NCI-H2196 treated with DMSO at 0.1 percent for 48 hours (cell line): ENCODE measurements around the gene FAM200A.
"Not testable (repeated sequence)": the region's sequence is repeated elsewhere in the genome, so short reads cannot be mapped to it uniquely, and the experiment has no call there.

Experiments
- DNase-seq: peaks from one replicate; lab custom pipeline; 2025; ENCODE audit not compliant: unreplicated experiment; lab: John Stamatoyannopoulos, UW

Gene FAM200A

DNA sequence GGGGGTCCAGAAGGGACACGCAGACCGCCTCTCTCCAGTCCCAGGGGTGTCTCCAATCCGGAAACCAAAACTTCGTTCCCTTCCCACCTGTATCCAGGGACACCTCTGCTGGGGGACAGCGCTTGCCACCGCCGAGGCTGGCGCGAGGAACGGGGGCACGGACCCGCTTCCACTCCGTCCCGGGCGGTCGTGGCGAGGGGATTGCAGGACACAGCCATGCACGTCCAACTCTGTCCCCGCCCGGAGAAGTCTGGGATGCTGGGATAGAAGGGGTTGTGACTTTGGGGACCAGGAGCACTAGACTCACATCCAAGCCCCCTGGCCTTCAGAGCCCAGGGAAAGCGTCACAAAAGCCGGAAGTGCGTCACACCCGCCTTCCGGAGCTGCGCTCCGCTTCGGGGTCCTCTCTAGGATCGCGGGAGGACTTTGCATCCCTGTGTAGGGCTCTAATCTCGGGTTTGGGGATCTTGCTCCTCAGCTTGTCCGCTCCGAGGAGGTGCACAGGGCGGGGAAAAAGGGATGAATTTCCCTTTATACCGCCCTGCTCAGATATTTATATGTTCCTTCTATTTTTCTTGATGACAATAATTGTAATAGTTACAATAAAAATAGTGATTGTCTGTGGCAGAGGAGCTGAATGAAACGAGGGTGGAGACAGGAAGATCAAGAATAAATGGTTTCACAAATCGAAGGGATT, at the start of gene FAM200A:
TSS of gene FAM200A (minus strand) at position 348 of the 697 bp plus-strand sequence. CDS start 3,707 bp downstream, outside the sequence.
- peak; percentile 74 for DNase-seq

DNA sequence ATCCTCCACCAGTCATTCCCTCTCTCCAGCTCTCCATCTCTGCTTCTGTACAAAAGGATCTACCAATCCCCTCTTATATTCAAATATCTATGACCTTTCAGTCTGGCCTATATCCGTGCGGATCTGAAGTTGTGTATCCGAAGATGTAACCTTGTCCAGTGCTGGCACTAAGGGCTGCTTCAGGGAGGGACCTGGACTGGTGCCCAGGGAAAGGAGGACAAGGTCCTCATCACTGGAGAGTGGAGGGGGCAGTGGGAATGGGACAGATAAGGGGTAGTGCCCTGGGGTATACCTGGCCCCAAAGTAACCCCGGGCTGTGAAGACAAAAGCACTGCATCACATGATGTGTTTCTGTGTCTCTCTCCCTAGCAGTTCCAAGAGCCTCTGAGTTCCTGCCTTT, 47.9 kb upstream of the FAM200A start:
- no peak for DNase-seq

DNA sequence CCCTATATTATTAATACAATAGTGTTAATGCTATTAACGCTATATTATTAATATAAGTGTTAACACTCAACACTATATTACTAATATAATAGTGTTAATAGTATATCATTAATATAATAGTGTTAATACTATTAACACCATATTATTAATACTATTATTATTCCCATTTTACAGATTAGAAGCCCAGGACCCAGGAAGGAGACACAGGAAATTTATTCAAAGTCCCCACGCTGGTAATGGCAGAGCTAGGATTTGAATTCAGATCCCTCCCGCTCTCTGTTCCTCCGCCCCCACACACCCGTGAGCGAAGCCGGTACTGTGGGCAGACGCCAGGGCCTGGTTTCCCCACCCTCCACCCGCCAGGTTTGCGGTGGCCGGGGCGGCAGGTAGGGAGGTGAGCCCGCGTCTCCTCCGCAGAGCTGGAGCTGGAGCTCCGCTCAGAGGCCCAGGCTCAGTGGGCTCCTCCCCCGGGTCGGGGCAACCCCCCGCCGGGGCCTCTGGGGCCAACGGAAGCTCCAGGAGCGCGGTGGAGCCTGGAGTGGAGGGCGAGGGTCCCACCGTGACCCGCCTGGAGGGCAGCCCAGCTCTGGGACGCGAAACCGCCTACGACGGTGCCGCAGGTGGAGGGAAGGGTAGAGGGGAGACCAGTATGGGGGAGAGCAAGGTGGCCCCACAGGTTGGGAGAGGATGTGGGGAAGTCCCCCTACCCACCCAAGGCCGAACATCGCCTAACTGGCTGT, 46.0 kb upstream of the FAM200A start, which contains the start of gene TMEM225B:
TSS of gene TMEM225B (plus strand) at position 506 of the 740 bp plus-strand sequence. CDS start 6,122 bp downstream, outside the sequence.
- DNase-seq = no peak

DNA sequence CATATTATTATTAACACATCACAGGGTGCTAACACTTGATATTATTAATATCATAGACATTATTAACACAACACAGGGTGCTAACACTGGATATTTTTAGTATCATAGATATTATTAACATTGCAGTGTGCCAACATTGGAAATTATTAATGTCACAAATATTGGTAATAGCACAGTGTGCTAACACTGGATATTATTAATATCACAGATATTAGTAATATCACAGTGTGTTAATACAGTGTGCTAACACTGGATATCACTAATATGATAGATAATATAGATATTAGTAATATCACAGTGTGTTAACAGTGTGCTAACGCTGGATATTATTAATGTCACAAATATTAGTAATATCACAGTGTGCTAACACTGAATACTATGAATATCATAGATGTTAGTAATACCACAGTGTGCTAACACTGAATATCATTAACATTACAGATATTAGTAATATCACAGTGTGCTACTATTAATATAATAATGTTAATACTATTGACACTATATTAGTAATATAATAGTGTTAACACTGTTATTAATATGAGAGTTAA, 44.6 kb upstream of the FAM200A start:
- no peak for DNase-seq

DNA sequence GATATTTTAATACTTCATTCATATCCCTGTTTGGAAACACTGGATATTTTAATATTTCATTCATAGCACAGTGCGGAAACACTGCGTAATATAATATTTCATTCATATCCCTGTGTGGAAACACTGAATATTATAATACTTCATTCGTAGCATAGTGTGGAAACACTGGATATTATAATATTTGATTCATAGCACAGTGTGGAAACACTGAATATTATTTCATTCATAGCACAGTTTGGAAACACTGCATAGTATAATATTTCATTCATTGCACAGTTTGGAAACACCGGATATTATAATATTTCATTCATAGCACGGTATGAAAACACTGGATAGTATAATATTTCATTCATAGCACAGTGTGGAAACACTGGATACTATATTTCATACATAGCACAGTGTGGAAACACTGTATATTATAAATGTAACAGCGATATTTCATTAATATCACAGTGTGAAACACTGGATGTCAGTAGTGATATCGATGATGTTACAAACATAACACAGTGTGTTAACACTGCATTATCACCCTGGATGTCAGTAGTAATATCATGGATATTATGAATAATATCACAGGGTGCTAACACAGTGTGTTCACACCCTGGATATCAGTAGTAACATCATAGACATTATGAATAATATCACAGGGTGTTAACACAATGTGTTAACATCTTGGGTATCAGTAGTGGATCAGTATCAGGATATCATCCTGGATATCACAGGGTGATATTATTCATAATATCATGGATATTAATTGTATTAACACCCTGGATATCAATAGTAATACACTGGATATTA, 43.2 kb upstream of the FAM200A start:
- no peak for DNase-seq

DNA sequence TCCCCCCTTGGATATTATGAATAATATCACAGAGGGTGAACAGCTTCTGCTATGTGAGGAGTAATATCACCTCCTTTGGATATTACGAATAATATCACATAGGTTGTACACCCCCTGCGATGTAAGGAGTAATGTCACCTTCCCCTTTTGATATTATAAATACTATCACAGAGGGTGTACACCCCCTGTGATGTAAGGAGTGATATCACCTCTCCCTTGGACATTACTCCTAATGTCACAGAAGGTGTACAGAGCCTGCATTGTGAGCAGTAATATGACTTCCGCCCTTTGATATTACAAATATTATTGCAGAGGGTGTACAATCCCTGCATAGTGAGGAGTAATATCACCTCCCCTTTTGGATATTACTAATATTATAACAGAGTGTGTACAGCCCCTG, 37.0 kb upstream of the FAM200A start:
- no peak for DNase-seq

DNA sequence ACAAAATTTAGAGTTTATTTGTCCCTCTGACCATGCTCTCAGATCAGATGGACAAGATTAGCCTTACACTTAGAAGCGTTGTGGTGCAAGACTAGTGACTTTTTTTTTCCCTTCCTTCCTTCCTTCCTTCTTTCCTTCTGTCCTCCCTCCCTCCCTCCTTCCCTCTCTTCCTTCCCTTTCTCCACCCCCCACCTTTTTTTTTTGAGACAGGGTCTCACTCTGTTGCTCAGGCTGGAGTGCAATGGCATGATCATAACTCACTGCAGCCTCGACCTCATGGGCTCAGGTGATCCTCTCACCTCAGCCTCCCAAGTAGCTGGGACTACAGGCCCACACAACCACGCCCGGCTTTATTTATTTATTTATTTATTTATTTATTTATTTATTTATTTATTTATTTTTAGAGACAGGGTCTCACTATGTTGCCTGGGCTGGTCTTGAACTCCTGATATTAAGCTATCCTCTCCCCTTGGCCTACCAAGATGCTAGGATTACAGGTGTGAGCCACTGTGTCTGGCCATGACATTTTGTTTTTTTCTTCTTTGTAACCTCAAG, 28.9 kb upstream of the FAM200A start:
- DNase-seq = not testable (repeated sequence)

DNA sequence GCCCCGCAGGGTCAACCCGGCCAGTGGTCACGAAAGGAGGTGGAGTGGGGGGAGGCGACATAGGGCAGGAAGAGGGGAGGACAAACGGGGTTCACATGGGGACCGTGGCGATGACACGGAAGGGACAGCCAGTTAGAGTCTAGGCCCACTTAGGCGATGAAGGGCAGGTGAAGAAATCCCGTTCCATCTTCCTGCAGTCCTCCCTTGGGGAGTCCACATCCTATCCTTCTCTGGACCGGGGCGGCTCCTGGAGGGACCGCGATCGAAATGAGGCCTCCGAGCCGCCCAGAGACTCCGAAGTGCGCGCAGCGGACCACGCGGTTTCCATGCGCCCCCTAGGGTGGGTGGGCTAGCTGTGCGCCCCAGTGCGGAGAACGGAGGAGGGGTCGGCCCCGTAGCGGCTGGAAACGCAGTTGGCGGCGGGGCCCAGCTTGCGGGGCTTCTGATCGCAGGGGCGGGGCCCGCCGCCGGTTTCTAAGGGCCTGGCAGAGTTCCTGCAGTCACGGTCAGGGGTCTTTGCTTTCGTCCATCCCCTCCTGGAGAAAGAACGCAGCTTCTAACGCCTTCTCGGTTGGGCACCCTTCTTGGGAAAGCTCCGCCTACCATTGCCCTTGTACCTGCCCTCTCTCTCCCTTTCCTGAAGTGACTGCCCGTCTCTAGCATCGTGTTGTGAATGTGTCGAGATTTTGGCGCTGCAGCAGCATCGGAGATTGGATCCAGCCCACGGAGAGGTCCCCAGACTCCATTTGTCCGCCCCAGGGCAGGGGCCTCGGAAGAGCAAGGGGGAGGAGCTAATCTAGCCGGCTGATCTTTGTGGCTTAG, 28.3 kb upstream of the FAM200A start:
- no peak for DNase-seq

DNA sequence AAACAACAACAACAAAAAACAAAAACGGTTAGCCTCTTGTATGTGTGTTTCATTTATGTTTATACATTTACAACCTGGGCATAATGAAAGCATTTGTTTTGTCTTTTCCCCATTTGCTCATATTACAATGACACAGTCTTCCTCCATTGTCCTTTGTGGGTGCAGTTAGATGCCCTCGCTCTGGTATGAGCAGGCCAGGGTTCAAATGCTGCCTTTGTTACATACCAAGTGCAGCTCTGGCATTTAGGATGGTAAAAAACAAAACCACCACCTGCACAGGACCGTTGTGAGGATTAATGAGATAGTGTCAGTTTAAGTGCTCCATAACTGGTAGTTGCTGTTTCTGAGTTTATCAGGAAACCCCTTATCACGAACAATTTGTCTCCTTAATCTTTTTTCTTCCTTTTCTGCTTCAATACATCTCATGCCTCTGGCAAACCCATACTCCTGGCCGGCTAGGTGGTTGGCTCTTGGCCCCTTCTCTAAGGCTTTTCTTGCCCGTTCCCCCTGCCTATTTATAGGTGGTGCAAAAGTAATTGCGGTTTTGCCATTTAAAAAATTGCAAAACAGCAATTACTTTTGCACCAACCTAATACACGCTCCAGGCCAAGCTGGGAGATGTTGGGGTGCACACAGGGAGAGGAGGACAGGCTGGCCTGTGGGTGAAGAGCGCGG, 27.5 kb upstream of the FAM200A start:
- no peak for DNase-seq

DNA sequence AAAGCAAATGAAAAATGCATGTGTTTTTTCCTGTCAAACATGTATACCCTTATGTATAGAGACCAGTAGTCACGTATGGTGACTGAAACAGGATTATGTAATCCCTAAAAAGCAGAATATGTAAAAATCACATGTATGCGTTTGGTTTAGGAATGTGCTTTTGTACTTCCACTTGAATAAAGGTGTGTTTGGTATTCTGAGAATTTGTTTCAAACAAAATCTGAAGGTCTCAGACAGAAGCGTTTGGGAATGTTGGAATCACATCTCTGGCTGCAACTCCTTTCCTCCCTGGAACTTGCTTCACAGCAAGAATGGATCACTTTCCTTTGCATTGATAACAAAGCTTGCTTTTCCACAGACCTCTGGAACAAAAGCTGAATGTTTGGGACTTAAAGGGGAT, 24.3 kb upstream of the FAM200A start:
- no peak for DNase-seq

DNA sequence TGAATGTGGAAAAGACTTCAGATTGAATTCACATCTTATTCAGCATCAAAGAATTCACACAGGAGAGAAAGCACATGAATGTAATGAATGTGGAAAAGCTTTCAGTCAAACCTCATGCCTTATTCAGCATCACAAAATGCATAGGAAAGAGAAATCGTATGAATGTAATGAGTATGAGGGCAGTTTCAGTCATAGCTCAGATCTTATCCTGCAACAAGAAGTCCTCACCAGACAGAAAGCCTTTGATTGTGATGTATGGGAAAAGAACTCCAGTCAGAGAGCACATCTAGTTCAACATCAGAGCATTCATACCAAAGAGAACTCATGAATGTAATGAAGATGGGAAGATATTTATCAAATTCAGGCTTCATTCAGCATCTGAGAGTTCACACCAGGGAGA, 21.3 kb upstream of the FAM200A start:
- DNase-seq = no peak

DNA sequence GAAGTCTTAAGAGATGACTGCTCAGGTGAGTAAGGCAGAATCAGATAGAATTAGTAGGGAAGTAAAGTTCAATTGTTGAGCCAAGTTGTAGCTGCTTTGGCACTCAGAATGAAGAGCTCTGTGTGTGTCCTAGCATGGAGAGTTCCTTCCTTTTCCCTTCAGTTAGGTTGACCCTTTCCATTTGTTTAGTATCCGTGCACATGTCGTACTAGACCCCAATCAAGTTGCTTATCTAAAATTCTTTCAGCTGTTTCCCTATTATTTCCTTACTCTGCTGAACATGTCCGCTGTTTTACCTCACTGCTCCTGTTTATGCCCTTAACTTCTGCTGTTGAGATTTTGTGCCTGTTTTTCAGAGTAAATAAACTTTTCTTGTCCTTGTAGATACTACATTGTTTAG, 19.9 kb upstream of the FAM200A start:
- DNase-seq = no peak

DNA sequence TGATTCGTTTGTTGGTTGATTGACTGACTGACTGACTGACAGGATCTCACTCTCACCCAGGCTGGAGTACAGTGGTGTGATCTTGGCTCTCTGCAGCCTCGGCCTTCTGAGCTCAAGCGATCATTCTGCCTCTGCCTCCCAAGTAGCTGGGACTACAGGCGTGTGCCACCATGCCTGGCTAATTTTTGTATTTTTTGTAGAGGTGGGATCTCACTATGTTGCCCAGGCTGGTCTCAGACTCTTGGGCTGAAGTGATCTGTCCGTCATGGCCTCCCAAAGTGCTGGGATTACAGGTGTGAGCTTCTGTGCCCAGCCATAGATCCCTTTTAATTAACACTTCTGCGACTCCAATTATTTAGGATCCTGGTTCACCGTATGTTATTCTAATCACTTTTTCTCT, 16.9 kb upstream of the FAM200A start:
- DNase-seq = not testable (repeated sequence)

DNA sequence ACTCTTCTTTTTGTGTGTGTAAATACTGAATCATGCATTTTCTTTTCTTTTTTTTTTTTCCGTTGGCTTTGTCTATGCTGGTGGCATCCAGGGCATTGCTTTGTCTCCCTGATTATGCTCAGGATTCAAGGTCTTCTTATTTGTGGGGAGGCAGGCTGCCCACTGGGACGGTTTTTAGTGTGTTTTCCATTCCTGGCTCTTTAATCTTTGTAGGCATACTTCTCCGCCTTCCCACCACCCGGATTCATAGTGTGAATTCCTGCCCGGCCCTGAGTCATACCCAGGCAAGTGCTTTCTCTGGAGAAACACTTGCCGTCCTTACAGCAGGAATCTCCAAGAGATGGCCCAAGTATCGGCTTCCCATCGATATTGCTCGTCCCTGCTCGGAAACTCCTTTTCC, 11.7 kb upstream of the FAM200A start:
- no peak for DNase-seq

DNA sequence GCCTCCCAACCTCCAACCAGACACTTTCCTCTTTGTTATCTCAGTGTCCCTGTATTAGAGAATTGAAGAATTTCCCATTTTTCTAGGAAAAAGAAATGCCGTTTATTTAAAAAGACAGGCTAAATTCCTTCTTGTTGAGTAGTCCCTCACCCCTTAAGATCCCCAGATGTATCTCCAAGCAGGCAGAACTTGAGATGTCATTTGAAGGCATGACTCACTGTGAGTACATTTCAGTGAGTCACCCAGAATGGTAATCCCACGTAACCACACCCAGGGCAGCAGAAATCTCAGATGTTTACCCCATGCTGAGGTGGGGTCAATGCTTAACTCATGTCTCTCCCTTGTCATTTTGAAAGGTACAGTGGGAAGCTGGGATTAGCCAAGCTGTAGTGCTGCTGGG, 10.9 kb upstream of the FAM200A start:
- no peak for DNase-seq

DNA sequence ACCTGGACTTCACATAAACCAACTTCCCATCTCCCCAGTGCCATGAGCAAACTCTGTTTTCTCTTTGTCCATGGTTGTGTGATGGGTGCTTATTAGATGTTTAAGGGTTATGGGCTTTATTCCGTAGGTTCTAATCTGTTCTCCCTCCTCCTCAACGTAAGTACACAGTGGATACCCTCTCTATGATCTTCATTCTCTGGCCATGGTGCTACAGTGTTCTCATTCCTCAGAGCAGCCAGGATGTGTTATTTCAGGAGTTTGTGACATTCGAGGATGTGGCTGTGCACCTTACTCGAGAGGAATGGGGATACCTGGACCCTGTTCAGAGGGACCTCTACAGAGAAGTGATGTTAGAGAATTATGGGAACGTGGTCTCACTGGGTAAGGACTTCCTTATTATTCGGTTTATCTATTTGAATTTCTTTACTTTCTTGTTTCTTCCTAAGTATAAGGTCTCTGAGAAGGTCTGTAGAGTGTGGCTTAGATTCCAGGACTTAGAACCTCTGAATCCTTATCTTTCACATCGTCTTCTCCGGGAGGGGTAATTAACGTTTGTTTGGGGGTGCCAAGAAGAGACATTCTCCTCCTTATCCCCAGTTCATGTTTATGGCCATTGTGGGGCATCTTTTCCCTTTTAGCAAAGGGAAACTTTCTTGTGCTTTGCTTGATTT, 10.3 kb upstream of the FAM200A start:
- DNase-seq = no peak

DNA sequence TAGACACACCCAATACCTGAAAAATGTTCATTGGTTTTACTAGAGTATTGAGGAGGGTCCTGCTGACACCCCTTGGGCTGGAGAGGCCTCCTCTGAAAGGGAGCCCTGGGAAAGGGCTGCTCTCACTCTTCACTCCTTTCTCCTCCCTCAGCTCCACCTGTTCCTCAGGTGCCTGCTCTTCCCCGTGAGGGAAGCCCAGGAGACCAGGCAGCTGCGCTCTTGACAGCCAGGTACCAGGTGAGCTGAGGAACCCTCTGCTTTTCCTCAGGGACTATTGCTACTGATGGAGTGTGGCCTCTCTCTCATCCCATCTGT, 9.8 kb upstream of the FAM200A start:
- DNase-seq = no peak

DNA sequence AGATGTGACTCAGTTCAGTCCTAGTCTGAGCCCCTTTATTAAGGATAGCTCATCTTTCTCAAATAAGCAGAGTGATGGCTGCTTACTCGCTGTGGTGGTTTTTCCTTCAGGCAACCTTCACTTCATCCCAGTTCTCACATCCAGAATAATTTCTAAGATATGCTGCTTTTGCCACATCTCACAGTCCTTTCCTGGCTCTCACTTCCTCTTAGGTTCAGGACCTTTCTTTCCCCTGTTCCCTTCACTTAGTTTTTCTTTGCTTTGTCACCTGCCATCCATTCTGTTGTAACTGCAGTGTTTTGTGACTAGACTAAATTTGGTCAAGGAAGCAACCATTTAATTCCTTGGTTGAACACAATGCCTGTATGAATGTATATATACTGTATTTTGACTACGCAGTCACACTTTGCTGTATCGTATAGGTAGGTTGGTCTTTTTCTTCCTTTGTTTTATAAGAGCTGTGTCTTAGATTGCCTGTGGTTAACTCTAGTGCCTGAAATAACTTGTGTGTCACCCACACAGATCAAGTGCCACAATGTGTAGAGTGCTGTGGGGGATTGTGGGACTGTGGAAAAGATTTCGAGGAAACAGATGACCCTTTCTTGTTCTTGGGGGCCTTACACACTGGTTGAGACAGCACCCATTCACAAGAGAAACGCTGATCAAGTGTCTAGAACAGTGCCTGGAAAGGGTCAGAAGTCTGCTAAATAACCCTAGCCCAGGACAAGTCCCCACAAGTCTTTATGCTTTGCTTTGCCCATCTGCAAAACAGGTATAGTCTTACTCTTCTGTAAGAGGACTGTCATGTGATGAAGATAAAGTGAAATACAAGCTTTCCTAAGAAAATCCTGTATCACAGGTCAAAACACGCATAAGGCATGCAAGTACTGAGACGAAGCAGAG, 9.2 kb upstream of the FAM200A start:
- DNase-seq = no peak
